GM19397 (cell line): ENCODE measurements around the gene ZGLP1.

Source experiments
- ATAC-seq: cut with Tn5 transposase; IDR thresholded peaks from one replicate; pipeline ENCODE4 v1.9.1; 2021; ENCODE audit warnings: mild to moderate bottlenecking, moderate library complexity; ENCODE audit not compliant: unreplicated experiment

The ZGLP1 gene

GRCh38 chr19:10255358-10255757, 54.3 kb downstream of the ZGLP1 start:
- no peak for ATAC-seq
